Measurements from ENCODE around the gene DBF4B.
"Not testable (repeated sequence)": the region's sequence is repeated elsewhere in the genome, so short reads cannot be mapped to it uniquely, and the experiment has no call there.

Gene DBF4B

GRCh38 chr17:44736551-44737240 lies 28.2 kb downstream of the DBF4B start:
- DNase-seq = no peak

GRCh38 chr17:44738214-44738906 lies 29.9 kb downstream of the DBF4B start:
- DNase-seq = no peak

- DNase-seq = no peak
Measured at GRCh38 chr17:44741316-44741715, 32.9 kb downstream of the DBF4B start.

- DNase-seq = no peak
Measured at GRCh38 chr17:44745301-44745700, 36.8 kb downstream of the DBF4B start.

GRCh38 chr17:44745738-44746137 lies 37.3 kb downstream of the DBF4B start:
- DNase-seq = not testable (repeated sequence)

GRCh38 chr17:44747566-44747965 lies 39.1 kb downstream of the DBF4B start:
- no peak for DNase-seq

- no peak for DNase-seq
Measured at GRCh38 chr17:44749076-44749979, 40.9 kb downstream of the DBF4B start.

GRCh38 chr17:44749980-44750318 lies 41.5 kb downstream of the DBF4B start:
- DNase-seq = peak; percentile 64

- DNase-seq = no peak
Measured at GRCh38 chr17:44751331-44751730, 42.9 kb downstream of the DBF4B start.

- DNase-seq = no peak
Measured at GRCh38 chr17:44751806-44752205, 43.3 kb downstream of the DBF4B start.

GRCh38 chr17:44752953-44753861 lies 44.7 kb downstream of the DBF4B start:
- DNase-seq = no peak

- DNase-seq = no peak
Measured at GRCh38 chr17:44754276-44754675, 45.8 kb downstream of the DBF4B start.

GRCh38 chr17:44755180-44755579 lies 46.7 kb downstream of the DBF4B start:
- DNase-seq = not testable (repeated sequence)

- DNase-seq = no peak
Measured at GRCh38 chr17:44757045-44757917, 48.8 kb downstream of the DBF4B start.

GRCh38 chr17:44757918-44758413 lies 49.5 kb downstream of the DBF4B start:
- no peak for DNase-seq

- DNase-seq = peak; percentile 59
Measured at GRCh38 chr17:44758414-44759085, 50.1 kb downstream of the DBF4B start, which contains the start of gene ADAM11. ADAM11 (plus strand) TSS chr17:44758988; CDS start chr17:44759200, 212 bp downstream.

GRCh38 chr17:44759086-44759915 lies 50.8 kb downstream of the DBF4B start:
- DNase-seq = no peak

- DNase-seq = no peak
Measured at GRCh38 chr17:44759916-44760243, 51.4 kb downstream of the DBF4B start.

GRCh38 chr17:44760474-44761308 lies 52.2 kb downstream of the DBF4B start:
- peak; percentile 77 for DNase-seq

Data from eye (tissue), 1 donor.